NCI-H345 (cell line): ENCODE data around the gene BBS7.

Experiments used
- DNase-seq: peaks from one replicate; lab custom pipeline; 2025; lab: John Stamatoyannopoulos, UW

Gene BBS7

DNA sequence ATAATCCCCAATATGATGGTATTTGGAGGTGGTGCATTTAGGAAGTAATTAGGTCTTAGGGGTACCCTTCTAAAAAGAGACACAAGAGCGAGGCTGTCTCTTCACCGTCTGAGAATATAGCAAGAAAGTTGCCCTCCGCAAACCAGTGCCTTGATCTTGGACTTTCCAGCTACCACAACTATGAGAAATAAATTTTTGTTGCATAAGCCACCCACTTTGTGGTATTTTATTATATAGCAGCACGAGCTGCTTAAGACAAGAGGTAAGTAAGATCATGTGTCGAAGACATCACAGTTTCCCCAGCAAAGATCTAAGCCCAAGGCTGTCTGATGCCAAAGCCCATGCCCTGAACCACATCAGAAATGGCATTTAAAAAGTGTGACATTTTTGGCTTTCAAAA, 78.8 kb downstream of the BBS7 start:
- no peak for DNase-seq

DNA sequence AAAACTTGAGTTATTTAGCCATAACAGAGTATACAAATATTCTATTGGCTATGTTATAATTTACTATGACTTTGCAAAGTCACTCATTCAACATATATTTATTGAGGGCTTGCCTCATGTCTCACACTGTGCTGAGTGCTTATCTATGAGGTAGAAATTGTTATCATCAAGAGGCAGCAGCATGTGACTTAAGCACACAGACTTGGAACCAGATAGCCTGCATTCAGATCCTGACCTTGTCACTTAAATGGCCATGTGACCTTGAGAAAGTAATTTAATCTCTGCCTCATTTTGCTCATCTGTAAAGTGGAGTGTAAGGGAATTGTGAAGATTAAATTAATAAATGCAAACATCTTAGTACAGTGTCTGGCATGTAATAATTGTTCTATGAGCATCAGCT, 79.3 kb downstream of the BBS7 start:
- DNase-seq, result no peak

DNA sequence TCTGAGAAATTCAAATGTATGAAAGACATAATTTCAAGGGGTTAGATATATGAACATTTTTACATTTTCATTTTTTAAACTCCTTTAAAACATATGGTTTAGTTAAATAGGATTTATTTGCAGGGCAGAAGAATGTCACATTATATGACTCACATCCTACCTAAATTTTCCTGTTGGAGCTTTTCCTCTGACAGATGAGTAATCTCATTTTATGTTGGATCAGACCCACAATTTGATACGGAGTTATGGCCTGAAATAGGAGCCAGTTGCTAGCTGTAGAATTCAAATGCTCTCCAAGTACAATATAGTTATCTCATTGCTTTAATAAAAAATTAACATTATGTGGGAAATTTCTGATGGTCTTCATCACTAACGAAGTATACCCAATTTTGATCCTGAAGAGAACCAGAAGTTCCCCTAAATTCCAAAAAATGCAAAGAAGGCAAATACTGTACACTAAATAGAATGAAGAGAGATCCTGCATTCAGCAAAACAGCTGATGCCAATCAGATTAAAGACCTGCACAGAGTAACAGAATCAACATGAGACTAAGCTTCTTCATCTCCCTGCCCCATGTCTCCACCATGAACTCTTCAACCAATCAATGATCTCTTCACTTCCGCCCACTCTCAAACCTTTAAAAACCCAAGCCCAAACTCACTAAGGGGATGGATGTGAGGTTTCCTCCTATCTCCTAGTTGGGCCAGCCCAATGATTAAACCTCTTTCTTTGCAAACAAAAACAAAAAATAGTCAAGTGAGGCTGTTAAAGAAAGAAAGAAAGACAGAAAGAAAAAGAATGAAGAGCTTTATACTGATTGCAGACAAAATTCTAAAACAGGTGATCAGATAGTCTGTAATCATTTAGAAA, 80.1 kb downstream of the BBS7 start:
- DNase-seq, result no peak

DNA sequence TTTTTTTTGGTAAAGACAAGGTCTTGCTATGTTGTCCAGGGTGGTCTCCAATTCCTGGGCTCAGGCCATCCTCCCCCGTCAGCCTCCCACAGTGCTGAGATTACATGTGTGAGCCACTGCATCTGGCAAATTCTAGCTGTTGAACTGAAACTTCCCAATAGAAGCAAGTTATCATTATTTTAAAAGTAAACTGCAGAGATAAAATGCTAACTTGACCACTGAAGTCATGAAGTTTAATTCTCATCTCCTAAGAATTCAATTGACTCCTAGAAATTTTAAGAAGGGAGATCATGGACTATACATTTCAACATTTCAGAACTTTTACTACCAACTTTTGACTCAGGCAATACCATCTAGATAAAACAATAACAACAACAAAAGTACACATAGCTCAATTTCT, 80.8 kb downstream of the BBS7 start:
- DNase-seq, result no peak

DNA sequence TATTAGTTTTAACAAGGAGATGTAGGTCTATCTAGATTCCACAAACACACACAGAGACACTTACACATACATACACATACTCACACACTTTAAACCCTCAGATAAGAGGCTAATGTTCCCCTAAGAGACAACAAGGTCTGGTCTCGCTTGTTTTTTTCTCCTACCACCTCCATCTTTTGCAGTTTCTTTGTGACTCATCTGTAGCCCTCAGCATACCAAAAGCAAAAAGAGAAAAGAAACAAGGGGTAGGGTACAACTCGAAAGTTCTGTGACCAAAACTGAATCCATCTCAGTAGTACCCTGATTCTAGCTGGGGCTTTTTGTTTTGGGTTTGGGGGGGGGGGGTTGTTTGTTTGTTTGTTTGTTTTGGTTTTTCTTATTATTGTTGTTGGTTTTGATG, 81.4 kb downstream of the BBS7 start:
- no peak for DNase-seq

DNA sequence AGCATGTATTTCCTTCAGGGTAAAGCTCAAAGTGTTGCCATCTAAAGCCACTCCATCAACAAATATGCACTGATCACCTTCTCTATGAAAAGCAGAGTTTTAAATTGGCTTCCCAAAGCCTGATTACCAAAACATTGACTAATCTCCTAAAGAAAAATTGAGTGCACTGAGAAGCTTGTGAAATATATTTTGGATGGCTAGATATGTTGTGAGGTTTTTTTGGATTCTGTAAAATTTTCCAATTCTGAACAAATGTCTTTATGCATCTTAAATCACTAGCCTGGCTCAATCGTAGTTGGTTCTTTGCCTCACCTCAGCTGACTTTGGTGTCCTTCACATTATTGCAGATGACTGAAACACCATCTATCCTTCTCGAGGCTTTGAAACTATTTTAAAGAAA, 84.1 kb downstream of the BBS7 start:
- no peak for DNase-seq

DNA sequence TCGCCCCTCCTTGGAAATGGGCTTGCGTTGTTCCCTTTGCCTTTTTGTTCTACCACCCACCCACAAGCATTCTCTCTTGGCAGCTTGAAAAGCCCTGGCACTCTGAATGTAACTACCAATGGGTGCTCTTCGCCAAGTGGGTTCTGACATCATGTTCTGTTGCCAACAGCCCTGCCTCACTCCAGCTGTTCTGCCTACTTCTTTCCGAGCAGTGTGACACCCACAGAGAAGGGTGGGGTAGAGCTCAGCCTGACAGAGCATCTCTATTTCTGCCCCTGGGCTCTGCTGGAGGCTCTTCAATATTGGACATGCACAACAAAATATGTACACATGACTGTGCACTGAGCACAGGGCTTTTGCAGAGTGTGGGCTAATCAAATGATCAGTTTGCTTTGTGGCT, 84.8 kb downstream of the BBS7 start:
- DNase-seq, result no peak

DNA sequence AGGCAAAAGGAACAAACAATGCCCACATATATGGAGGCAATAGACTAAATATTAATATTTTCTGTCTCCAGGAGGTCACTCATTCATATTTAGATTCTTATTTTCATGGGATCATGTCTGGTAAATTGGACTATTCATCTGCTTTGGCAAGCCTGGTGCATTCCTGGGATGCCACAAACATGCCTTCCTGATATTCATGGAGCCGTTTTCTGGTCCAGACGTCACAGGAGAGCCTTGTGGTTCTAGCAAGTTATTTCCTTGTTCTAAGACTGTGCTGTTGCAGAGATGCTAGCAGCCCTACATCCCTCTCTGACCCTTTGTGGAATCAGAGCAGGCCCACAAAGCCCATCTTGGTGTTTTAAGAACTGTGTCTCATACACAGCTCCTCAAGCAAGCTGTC, 85.3 kb downstream of the BBS7 start:
- no peak for DNase-seq

DNA sequence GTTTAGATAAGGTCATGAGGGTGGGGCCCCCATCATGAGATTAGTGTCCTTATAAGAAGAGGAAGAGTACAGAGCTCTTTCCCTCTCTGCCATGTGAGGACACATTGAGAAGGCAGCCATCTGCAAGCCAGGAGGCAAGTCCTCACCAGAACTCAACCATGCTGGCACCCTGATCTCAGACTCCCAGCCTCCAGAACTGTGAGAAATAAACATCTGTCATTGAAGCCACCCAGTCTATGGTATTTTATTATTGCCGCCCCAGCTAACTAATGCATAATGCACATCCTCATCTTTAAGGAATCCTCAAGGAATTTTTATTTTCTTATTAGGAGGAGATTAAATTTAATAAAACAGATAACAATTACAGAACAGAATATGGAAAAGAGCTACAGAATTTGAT, 85.9 kb downstream of the BBS7 start:
- no peak for DNase-seq

DNA sequence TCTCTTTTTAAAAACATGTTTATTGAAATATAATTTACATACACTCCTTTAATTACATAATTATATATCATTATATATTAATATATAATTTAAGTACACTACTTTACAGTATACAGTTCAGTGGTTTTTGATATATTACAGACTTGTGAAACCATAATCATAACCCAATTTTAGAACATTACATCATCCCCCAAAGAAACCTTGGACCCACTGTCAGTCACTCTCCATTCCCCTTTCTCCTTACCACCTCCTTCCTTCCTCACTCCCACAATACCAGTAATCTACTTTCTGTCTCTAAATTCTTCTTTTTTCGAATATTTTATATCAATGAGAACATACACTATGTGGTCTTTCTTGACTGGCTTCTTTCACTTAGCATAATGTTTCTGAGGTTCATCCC, 87.1 kb downstream of the BBS7 start:
- DNase-seq, result no peak

DNA sequence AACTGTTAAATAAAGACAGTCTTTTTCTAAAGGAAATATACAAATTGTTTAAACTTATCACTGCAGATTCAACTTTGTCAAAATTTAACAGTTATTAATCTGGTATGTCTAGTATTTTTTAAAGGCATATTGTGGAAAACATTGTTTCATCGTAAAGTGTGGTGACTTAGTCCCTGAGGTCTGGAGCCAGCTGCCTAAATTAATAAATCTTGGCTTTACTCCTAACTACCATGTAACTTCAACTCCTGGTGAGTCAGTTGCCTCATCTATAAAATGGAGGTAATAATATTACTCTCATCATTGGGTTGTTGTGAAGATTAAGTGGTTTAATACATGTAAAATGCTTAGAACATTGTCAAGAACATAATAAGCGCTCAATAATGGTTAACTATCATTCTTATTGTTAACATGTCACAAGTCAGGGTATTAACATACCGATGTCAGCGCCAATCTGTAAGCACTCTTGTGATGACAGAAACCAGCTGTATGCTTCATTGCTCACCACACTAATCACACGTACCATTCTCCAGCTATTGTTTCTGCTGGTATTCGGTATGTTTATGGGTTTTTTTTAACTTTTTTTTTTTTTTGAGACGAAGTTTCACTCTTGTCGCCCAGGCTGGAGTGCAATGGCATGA, 91.2 kb downstream of the BBS7 start:
- DNase-seq, result no peak

DNA sequence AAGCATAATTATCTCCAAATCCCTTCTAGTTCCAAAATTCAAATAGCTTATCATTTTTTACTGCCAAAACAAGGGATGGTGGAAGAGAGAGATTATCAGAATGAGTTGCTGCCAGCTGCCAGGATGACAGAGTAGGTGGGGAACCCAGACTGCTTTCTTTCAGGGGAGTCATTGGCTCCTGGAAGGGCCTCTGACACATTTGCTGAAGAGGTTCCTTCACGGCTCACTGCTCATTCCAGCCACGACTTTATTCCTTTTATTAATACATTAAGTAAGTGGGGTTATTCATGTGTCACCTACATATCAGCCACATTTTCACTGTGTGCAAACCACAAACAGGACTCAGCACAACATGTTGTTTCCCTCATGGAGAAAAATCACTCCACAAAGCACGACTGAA, 92.6 kb downstream of the BBS7 start:
- DNase-seq, result no peak

DNA sequence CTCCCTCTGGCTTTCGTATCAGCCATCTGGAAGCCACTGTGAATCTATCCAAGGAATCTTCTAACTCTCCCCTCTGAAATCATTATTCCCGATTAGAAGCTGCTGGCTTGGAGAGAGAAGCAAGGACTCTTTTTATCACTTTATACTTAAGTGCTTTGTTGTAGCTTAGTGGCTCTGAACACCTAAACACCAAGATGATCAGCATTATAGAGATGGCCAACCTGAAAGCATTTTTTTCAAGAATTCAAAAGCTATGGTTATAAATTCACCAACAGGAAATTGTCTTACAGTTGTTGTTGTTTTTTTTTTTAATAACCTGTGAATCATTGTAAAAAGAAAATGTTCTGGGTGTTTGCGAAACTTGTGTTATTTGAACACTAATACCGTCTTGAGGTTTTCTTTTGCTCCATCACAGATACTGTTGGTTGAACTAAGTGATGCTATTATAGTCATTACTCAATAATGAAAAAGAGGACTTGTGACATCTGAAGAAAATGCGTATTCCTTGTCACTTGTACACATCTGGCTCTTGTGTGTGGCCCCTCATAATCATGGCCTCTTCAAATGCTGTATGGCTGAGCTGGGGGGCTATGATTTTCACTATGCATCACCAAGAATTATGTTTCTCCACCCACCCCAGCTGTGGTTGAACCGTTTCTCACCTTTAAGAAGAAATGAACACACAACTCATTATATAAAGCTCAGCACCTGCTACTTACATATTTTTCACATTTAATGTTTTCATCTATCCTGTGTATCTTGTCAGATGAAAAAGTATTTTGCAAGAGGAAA, 93.5 kb downstream of the BBS7 start:
- DNase-seq, result no peak
